Hepatocyte (in vitro differentiated cells): ENCODE results near the gene ST6GAL1.

ENCODE experiments used
- CTCF ChIP-seq: fragments of 200-600 bp; sonication (generic); IDR thresholded peaks from 2 replicates; pipeline ENCODE4 v1.5.1; 2016; ENCODE audit warnings: antibody characterized with exemption, mild to moderate bottlenecking; ENCODE audit not compliant: poor library complexity
- EZH2 ChIP-seq: fragments of 200-600 bp; sonication (generic); IDR thresholded peaks from 2 replicates; pipeline ENCODE4 v1.6.1; 2016; ENCODE audit warnings: antibody characterized with exemption, mild to moderate bottlenecking, borderline replicate concordance
- EZH2phosphoT487 ChIP-seq: fragments of 200-600 bp; sonication (generic); IDR thresholded peaks from one replicate; pipeline ENCODE4 v1.6.1; 2018; ENCODE audit warnings: antibody characterized with exemption, mild to moderate bottlenecking, low read depth, moderate library complexity; ENCODE audit not compliant: unreplicated experiment, severe bottlenecking

GRCh38 chr3:187025656-187026316 is 95.5 kb downstream of the ST6GAL1 start:
- TF ChIP-seq CTCF (no peak), EZH2 (no peak), EZH2phosphoT487 (no peak)
